ENCODE results near the gene IFIT3. TPM values are rescaled to one million over a fixed set of nuclear protein-coding genes. Genes with fewer than 3 reads are reported as not detected.

IFIT3 gene
- total RNA-seq, 1 experiment from 2014 or later, result 24.0 TPM

Other genes with a start within 250 kb of the IFIT3 start
- 0.49 and 0.72 TPM in 2 replicates for gene CH25H, start 120.7 kb upstream of the IFIT3 start, total RNA-seq (2014; rRNA removed; shearing (Covaris generic))
- gene LIPA, start 76.2 kb upstream of the IFIT3 start, total RNA-seq (2014; rRNA removed; shearing (Covaris generic)), result 57.1 and 74.7 TPM in 2 replicates
- 5.8 and 6.0 TPM in 2 replicates for gene IFIT2, start 26.0 kb upstream of the IFIT3 start, total RNA-seq (2014; rRNA removed; shearing (Covaris generic))
- gene IFIT1B, start 50.1 kb downstream of the IFIT3 start, total RNA-seq (2014; rRNA removed; shearing (Covaris generic)), result not detected in 2 replicates
- gene IFIT1, start 64.6 kb downstream of the IFIT3 start, total RNA-seq (2014; rRNA removed; shearing (Covaris generic)), result 29.9 and 36.3 TPM in 2 replicates
- gene IFIT5, start 86.6 kb downstream of the IFIT3 start, total RNA-seq (2014; rRNA removed; shearing (Covaris generic)), result 20.8 and 28.7 TPM in 2 replicates
- gene SLC16A12, start 207.6 kb downstream of the IFIT3 start, total RNA-seq (2014; rRNA removed; shearing (Covaris generic)), result under 0.01 and 0.12 TPM in 2 replicates